ENCODE measurements around the gene SIRPD. TPM values are rescaled to one million over a fixed set of nuclear protein-coding genes. Genes with fewer than 3 reads are reported as not detected.

SIRPD gene
- total and polyA plus RNA-seq, 2 of the 8 experiments (the other 6 are each of a cell fraction or from before 2014, with no cell fraction given): not detected

- no peak for DNase-seq (ENCODE audit: low read depth in 1 of 2, low spot score in 2 of 2)
- H2BK5ac ChIP-seq (ENCODE audit: low read depth, low read length): no peak overlapping the region
- no peak overlapping the region for H2BK12ac ChIP-seq (ENCODE audit: low read depth, low read length)
- no peak for FAIRE-seq
- H2BK120ac ChIP-seq (replicated peaks; ENCODE audit: low read depth, low read length): no peak overlapping the region
- H2BK20ac ChIP-seq (ENCODE audit: low read length): no peak overlapping the region
- H3K4me1 ChIP-seq (replicated peaks in 1 of 4; ENCODE audit: control insufficient read depth in 3 of 4, insufficient read depth in 4 of 4, low read length in 3 of 4): no peaks in the 10 kb centered on the region
- H3K4me3 ChIP-seq (ENCODE audit: extremely low read depth in 1 of 4, insufficient read depth in 2 of 4, low read depth in 3 of 4, low read length in 4 of 4): no peak overlapping the region
- H3K23ac ChIP-seq (ENCODE audit: insufficient read length): no peak overlapping the region
- no peak overlapping the region for H2AFZ ChIP-seq (ENCODE audit: low read length)
- no peak overlapping the region for H2AK5ac ChIP-seq (ENCODE audit: low read depth, low read length)
- no peak overlapping the region for H2BK15ac ChIP-seq (ENCODE audit: low read length)
- H3K4ac ChIP-seq (replicated peaks; ENCODE audit: insufficient read length, low read depth, low read length): no peak overlapping the region
- H3K27ac ChIP-seq (ENCODE audit: low read depth, low read length): no peak overlapping the region
- H3K9ac ChIP-seq (replicated peaks in 1 of 4; ENCODE audit: extremely low read depth in 1 of 4, low read depth in 3 of 4, low read length in 3 of 4): no peak overlapping the region
- H4K8ac ChIP-seq (ENCODE audit: extremely low read depth, insufficient read depth, low read length): no peak overlapping the region
- H3K36me3 ChIP-seq (ENCODE audit: control insufficient read depth in 2 of 4, insufficient read depth in 4 of 4, low read length in 3 of 4): no peaks in the 10 kb centered on the region
- WGBS, 2 experiments (ENCODE audit: extremely low coverage in 1 of 2, insufficient coverage in 1 of 2, insufficient read length in 1 of 2, insufficient replicate concordance in 2 of 2, low coverage in 1 of 2, low lambda C conversion rate in 2 of 2, missing lambda C conversion rate in 1 of 2): 87% methylated on average over 5 of the region's 5 CpGs; no CpG with 5 or more reads in 1 of the 2 experiments
- ChIA-PET POLR2A (ENCODE audit: partially characterized antibody) (no interaction called here), CTCF (ENCODE audit: partially characterized antibody) (interaction anchor here (1.0 to 2.9 kb wide), 5 partner anchors 30 to 853 kb away, joined by 3 to 15 read pairs (median 3); no protein-coding TSS in a partner anchor)
- no peak overlapping the region for H3K18ac ChIP-seq (ENCODE audit: extremely low read depth, low read length)
- H3K56ac ChIP-seq (replicated peaks; ENCODE audit: insufficient read length, low read depth, low read length): no peak overlapping the region
- no peak overlapping the region for H3K4me2 ChIP-seq (ENCODE audit: insufficient read depth in 1 of 2, low read depth in 2 of 2, low read length in 2 of 2)
- no peak overlapping the region for H4K5ac ChIP-seq (ENCODE audit: insufficient read length, low read depth, low read length)
- no peaks in the 10 kb centered on the region for H3K9me3 ChIP-seq (ENCODE audit: insufficient read depth in 2 of 2, low read depth in 1 of 2, low read length in 1 of 2)
- H4K91ac ChIP-seq (replicated peaks; ENCODE audit: insufficient read length, low read length): no peak overlapping the region
- no peaks in the 10 kb centered on the region for H3K27me3 ChIP-seq (replicated peaks in 1 of 4; ENCODE audit: control insufficient read depth in 3 of 4, extremely low read depth in 1 of 4, insufficient read depth in 3 of 4, low read length in 3 of 4)
- H3K23me2 ChIP-seq (ENCODE audit: low read depth, low read length): no peaks in the 10 kb centered on the region
- H3K14ac ChIP-seq (ENCODE audit: insufficient read length): no peak overlapping the region
- no peaks in the 10 kb centered on the region for H3K79me1 ChIP-seq (ENCODE audit: low read depth, low read length)
- H4K20me1 ChIP-seq (replicated peaks in 1 of 2; ENCODE audit: control insufficient read depth in 1 of 2, insufficient read depth in 2 of 2, low read length in 2 of 2): no peaks in the 10 kb centered on the region
- H3K79me2 ChIP-seq (ENCODE audit: control insufficient read depth in 1 of 2, insufficient read depth in 2 of 2, low read length in 2 of 2): no peaks in the 10 kb centered on the region
- no peak for TF ChIP-seq RBBP5 (IDR thresholded peaks at IDR 0.05; ENCODE audit: borderline replicate concordance, low read depth, low read length)
- no peak for TF ChIP-seq HDAC6 (IDR thresholded peaks at IDR 0.05; ENCODE audit: low read depth, low read length)
- no peak for TF ChIP-seq EZH2 (IDR thresholded peaks at IDR 0.05; ENCODE audit: low read depth, low read length, severe bottlenecking)
- TF ChIP-seq TAF1 (IDR thresholded peaks at IDR 0.05; ENCODE audit: low read depth, low read length): no peak
Observed at GRCh38 chr20:1534526-1534925, 23.0 kb downstream of the SIRPD start.

All from H1 (cell line).